GM12891 (cell line): ENCODE measurements around the gene ECSCR.
A peak's percentile ranks its signal among the peaks of the same experiment; 100 is the strongest.

Source experiments
- DNase-seq: peaks from one replicate; pipeline ENCODE4 v3.0.0; 2011; ENCODE audit warnings: low spot score; ENCODE audit not compliant: insufficient read length
- FAIRE-seq: peaks from 2 replicates; lab custom pipeline; 2011; peaks lifted over from hg19 to GRCh38; lab: Jason Lieb, UNC
- PAX5 ChIP-seq: IDR thresholded peaks from 2 replicates; pipeline ENCODE4 v1.6.1; 2011; ENCODE audit warnings: low read length, moderate library complexity, mild to moderate bottlenecking; ENCODE audit not compliant: insufficient read depth, severe bottlenecking
- POLR2A ChIP-seq: IDR thresholded peaks from 2 replicates; pipeline ENCODE4 v1.6.1; 2011; ENCODE audit warnings: low read depth, low read length, control low read depth
- POLR2AphosphoS5 ChIP-seq: IDR thresholded peaks from 2 replicates; pipeline ENCODE4 v1.6.1; 2011; ENCODE audit warnings: low read depth, low read length, control low read depth
- POU2F2 ChIP-seq: IDR thresholded peaks from 2 replicates; pipeline ENCODE4 v1.6.1; 2011; ENCODE audit warnings: low read depth, mild to moderate bottlenecking, control low read depth, low read length, moderate library complexity
- SPI1 ChIP-seq: IDR thresholded peaks from 2 replicates; pipeline ENCODE4 v1.6.1; 2011; ENCODE audit warnings: low read depth, low read length, control low read depth
- TAF1 ChIP-seq: IDR thresholded peaks from 2 replicates; pipeline ENCODE4 v1.6.1; 2011; ENCODE audit warnings: low read depth, low read length, control low read depth

ECSCR gene

DNA sequence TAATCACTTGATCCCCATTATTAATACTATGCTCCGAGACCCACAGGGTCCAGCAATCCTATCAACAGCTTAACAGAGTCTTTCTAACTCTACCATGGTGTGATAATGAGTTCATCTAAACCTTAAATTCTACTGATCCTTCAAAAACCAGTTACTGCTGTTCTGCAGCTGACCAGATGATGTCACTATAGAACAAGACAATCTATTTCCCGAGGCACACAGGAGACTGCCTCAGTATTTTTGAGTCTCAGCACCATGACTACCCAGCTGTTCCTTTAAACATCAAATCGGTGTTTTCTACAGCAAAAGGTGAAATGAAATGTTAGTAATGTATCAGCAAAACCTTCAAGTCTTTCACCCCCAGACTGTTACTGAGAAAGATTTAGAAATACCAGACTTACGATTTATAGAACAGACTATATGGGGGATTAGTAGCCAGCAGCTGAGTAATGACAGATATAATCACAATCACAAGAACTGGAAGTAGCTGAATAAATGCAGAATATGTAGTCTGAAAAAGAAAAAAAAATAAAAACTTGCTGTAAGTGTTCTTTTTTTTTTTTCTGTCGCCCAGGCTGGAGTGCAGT, 40.1 kb downstream of the ECSCR start:
- FAIRE-seq (peak; percentile 88), DNase-seq (peak; percentile 64)
- no peak for TF ChIP-seq TAF1
- TF ChIP-seq POLR2A: no peak
- no peak for TF ChIP-seq PAX5
- no peak for TF ChIP-seq POLR2AphosphoS5
- TF ChIP-seq SPI1: no peak
- TF ChIP-seq POU2F2: no peak

DNA sequence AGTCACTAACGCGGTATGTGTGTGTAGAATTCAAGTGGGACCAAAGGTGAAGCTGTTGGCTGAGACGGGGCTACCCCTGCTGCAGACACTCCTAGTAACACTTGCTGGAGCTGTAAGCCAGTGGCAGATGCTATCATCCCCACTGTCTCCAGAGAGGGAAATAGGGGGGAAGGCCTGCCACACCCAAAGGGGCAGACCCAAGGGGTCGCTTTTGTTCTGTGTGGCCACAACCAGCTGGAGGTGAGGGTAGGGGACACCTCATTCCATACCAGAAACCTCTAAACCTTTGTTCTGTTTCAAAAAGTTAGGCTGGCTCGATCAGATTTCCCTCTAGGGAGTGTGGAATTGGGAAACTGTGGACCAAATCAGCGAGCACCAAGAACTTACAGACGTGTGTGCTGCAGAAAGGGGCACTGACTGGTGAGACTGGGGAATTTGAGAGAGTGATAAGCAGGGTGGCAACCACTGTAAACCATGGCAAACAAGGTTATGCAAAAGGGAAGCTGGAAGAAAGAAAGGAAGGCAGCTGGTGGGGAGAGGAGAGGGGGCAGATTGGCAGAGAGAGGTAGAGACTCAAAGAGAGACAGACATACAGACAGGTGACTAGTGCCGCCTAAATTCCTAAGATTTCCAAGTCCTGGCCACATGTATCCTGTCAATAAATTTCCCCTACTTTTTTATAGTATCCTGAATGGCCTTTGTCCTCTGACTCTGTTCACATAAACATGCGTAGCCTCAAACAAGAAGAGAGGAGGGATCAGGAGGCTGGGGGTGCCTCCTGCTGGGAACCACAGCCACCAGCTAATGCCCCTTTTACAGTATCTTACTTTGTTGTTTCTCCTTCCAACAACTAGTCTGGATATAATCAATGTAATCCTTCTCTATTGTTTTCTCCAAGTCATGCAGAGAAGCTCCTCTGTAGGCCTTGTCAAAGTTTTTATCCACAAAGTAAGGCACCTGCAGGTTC, 43.0 kb downstream of the ECSCR start:
- DNase-seq: no peak
- TF ChIP-seq POLR2A: no peak
- no peak for FAIRE-seq

DNA sequence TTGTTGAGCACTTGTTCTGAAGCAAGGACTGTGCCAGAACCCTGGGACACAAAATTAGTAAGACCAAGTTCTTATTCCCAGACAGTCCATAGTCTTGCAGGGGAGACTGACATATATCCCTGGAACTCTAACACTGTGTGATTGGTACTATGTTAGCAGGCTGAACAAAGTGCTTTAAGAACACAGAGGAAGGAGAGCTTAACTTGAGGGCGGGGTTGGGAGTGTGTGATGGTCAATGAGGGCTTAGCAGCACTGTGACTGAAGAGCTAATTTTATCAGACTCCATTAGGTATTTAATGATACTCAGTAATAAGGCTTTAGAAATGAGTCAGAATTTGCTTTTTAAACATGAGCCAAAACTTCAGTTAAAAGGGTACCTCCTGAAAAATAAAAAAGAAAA, 43.8 kb downstream of the ECSCR start:
- TF ChIP-seq POU2F2: no peak
- no peak for TF ChIP-seq PAX5
- TF ChIP-seq POLR2AphosphoS5: no peak
- TF ChIP-seq POLR2A: no peak
- no peak for TF ChIP-seq SPI1
- no peak for TF ChIP-seq TAF1
- FAIRE-seq: no peak
- no peak for DNase-seq

DNA sequence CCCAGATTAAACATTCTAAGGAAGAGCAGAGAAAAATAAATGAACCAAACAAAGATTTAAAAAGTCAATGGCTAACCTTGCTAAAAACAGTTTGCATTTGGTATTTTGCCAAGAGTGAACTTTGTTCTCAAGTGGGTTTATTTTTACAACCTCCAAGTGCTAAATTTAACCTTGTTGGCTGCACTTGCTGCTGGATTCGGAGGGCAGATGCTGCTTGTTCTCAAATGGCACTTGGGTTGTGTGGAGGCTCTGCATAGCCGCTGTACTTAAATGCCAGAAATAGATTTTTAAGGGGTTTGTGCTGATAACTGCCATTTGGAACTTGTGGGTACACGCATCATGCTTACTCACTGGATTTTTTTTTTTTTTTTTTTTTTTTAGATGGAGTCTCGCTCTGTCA, 45.3 kb downstream of the ECSCR start:
- no peak for FAIRE-seq
- DNase-seq: no peak
- TF ChIP-seq POU2F2: no peak
- TF ChIP-seq POLR2AphosphoS5: no peak

DNA sequence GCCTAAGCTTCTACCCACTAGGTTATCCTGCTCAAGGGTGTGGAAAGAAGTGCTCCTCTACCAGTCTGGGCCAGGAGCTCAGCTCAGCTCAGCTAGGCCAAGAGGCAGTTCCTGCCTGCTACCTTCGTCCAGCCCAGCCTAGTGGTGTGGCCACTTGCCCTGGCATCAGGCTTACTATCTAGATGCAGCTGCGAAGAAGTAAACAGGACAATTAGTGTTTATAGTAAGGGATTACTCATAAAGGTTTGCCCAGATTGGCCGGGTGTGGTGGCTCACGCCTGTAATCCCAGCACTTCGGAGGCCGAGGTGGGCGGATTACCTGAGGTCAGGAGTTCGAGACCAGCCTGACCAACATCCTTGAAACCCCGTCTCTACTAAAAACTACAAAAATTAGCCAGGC, 45.9 kb downstream of the ECSCR start:
- TF ChIP-seq POLR2A (no peak), POU2F2 (no peak), PAX5 (no peak), TAF1 (no peak), SPI1 (no peak), POLR2AphosphoS5 (no peak)
- DNase-seq (no peak), FAIRE-seq (peak; percentile 56)

DNA sequence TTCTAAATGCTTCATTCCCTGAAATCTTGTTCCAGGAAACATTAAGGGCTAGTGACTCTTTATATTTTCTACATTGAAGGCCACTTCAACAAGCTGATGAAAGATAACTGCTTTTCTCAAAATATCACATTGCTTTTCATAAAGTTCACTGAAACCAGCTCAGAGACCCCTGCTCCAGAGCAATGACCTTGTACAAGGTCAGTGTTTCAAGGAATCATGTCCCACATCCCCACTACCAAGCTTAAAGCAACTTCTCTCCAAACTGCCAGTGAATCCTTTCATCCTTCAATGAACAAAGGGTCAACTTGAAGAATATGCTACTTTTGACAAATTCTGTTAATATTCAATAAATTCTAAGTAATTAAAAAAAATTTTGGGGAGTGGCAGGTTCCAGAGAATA, 46.7 kb downstream of the ECSCR start:
- no peak for FAIRE-seq
- TF ChIP-seq SPI1 (no peak), PAX5 (no peak), TAF1 (no peak), POLR2AphosphoS5 (no peak), POU2F2 (no peak), POLR2A (no peak)

DNA sequence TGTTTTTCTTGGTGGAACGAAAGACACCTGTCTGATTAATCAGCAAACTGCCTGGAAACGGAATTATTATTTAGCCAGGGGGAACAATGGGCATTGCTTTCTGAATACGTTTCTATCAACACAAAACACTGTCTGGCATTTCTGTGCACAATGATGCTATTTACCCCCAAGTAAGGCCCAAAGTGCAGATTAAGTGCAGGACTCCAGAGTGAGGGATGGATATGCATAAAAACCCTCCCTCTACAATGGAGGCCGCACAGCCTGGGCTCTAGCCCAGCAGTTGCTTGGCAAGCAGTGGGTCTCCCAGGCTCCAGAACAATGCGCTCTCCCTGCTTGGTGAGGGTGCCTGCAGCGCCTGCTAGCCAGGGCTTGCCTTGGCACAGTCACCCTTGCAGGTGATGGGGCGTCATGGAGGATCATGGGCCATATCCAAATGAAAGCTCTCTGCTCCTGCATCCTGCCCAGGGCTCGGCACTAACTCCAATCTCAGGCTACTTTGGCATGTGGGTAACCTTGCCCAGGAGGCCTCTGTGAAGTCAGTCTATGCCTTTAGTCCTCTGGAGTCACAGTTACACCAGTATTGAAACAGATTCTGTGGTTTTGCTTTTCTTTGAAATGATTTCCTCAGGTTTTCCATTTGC, 47.2 kb downstream of the ECSCR start:
- DNase-seq: no peak
- no peak for TF ChIP-seq TAF1
- TF ChIP-seq POLR2A: no peak
- TF ChIP-seq POU2F2: no peak
- TF ChIP-seq POLR2AphosphoS5: no peak
- TF ChIP-seq SPI1: no peak
- TF ChIP-seq PAX5: no peak
- peak; percentile 9 for FAIRE-seq

More for the DNA sequence above, 46.7 kb downstream of the ECSCR start:
- no peak for DNase-seq

DNA sequence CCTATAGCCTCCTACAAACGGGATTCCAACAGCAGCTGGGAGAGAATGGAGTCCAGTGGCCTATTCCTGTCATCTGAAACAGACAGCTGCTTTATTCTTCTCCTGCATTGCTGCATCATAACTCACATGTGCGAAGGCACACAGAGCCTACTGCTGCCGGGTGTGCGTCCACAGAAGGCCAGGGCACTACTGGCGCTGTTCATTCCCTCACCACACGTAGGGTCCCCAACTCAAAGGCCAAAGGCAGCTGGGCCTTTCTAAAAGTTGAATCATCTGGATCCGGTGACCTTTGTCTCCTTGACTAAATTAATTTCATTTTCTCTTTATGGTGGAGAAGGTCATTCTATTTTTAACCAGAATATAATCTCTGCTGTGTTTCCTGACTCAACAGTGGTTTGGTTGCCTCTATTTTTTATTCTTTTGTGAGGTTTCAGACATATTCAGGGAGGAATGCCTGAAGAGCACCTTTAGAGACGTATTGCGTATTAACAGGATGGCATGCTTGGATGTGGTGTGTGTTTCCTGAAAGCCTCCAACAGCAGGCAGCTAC, 47.9 kb downstream of the ECSCR start:
- no peak for FAIRE-seq
- no peak for DNase-seq
- no peak for TF ChIP-seq PAX5
- TF ChIP-seq POLR2AphosphoS5: no peak
- TF ChIP-seq TAF1: no peak
- TF ChIP-seq POLR2A: no peak
- TF ChIP-seq SPI1: no peak
- TF ChIP-seq POU2F2: no peak

DNA sequence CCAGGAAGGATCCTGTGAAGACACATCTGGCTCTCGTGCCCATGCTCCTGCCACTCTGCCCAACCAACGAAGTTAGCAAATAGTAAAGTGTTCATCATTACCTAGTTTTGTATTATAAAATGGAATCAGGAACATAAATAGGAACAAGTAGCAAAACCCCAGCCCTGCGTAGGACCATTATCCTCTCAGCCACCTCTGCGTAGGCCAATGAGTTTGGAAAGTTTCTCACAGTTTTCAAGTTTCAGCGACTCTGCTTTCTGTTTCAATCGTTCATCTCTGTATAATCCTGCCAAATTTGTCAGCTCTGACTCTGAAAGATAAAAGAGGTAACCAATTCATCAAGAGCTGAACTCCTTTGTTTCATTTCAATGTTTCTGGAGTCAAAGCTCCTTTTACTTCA, 48.6 kb downstream of the ECSCR start:
- no peak for DNase-seq
- TF ChIP-seq POLR2A: no peak
- no peak for TF ChIP-seq TAF1
- no peak for TF ChIP-seq POLR2AphosphoS5
- TF ChIP-seq POU2F2: no peak
- no peak for TF ChIP-seq SPI1
- no peak for TF ChIP-seq PAX5
- FAIRE-seq: peak; percentile 60
